Measurements from ENCODE around the gene ZBTB16.
"Not testable (repeated sequence)": the region's sequence is repeated elsewhere in the genome, so short reads cannot be mapped to it uniquely, and the experiment has no call there.

Gene ZBTB16

GRCh38 chr11:114044042-114044871 lies 15.3 kb upstream of the ZBTB16 start:
- peak; percentile 12 for DNase-seq (ENCODE audit: low spot score)

- no peak for DNase-seq (ENCODE audit: low spot score)
Observed at GRCh38 chr11:114047327-114047726, 12.2 kb upstream of the ZBTB16 start.

GRCh38 chr11:114049050-114049449 lies 10.5 kb upstream of the ZBTB16 start:
- no peak for DNase-seq (ENCODE audit: low spot score)

GRCh38 chr11:114049766-114050165 lies 9.7 kb upstream of the ZBTB16 start:
- not testable (repeated sequence) for DNase-seq (ENCODE audit: low spot score)

GRCh38 chr11:114050258-114050927 lies 9.1 kb upstream of the ZBTB16 start:
- no peak for DNase-seq (ENCODE audit: low spot score)

GRCh38 chr11:114051558-114051957 lies 8.0 kb upstream of the ZBTB16 start:
- DNase-seq (ENCODE audit: low spot score) = no peak

- DNase-seq (ENCODE audit: low spot score) = no peak
Observed at GRCh38 chr11:114052160-114052559, 7.4 kb upstream of the ZBTB16 start.

GRCh38 chr11:114053406-114053805 lies 6.1 kb upstream of the ZBTB16 start:
- DNase-seq (ENCODE audit: low spot score) = no peak

GRCh38 chr11:114054806-114055205 lies 4.7 kb upstream of the ZBTB16 start:
- no peak for DNase-seq (ENCODE audit: low spot score)

- no peak for DNase-seq (ENCODE audit: low spot score)
Observed at GRCh38 chr11:114056409-114056808, 3.1 kb upstream of the ZBTB16 start.

- DNase-seq (ENCODE audit: low spot score) = no peak
Observed at GRCh38 chr11:114057147-114057546, 2.4 kb upstream of the ZBTB16 start.

- DNase-seq (ENCODE audit: low spot score) = no peak
Observed at GRCh38 chr11:114057605-114058004, 1.9 kb upstream of the ZBTB16 start.

GRCh38 chr11:114058026-114058706 lies 1.3 kb upstream of the ZBTB16 start:
- DNase-seq (ENCODE audit: low spot score) = no peak

- no peak for DNase-seq (ENCODE audit: low spot score)
Observed at GRCh38 chr11:114058871-114059277, 637 bp upstream of the ZBTB16 start.

- no peak for DNase-seq (ENCODE audit: low spot score)
Observed at GRCh38 chr11:114059984-114060391, 477 bp downstream of the ZBTB16 start.

GRCh38 chr11:114060392-114061047 lies 1.0 kb downstream of the ZBTB16 start:
- DNase-seq (ENCODE audit: low spot score) = peak; percentile 17

- DNase-seq (ENCODE audit: low spot score) = no peak
Observed at GRCh38 chr11:114061048-114061680, 1.7 kb downstream of the ZBTB16 start.

- DNase-seq (ENCODE audit: low spot score) = no peak
Observed at GRCh38 chr11:114061681-114062049, 2.2 kb downstream of the ZBTB16 start.

- no peak for DNase-seq (ENCODE audit: low spot score)
Observed at GRCh38 chr11:114062272-114062671, 2.8 kb downstream of the ZBTB16 start.

- DNase-seq (ENCODE audit: low spot score) = no peak
Observed at GRCh38 chr11:114063149-114063828, 3.8 kb downstream of the ZBTB16 start.

- no peak for DNase-seq (ENCODE audit: low spot score)
Observed at GRCh38 chr11:114063829-114064201, 4.3 kb downstream of the ZBTB16 start.
